Left lung (tissue), 10 donors: ENCODE results near the gene SPINK9. TPM values are rescaled to one million over a fixed set of nuclear protein-coding genes. Genes with fewer than 3 reads are reported as not detected.

Experiments
- ATAC-seq: fragments of 200-7000 bp; cut with Tn5 transposase; one replicate; pipeline ENCODE4 v1.9.1; 2020; ENCODE audit warnings: moderate library complexity
- DNase-seq, 4 donors: peaks; one replicate each; pipeline ENCODE4 v3.0.0-alpha.2; 2013 to 2020
- H3K27ac ChIP-seq, 2 donors: fragments of 200-600 bp; sonication (generic) in 1 of 2; one replicate each; pipeline versions ENCODE4 v1.5.0 to v1.8.0; 2020 to 2021
- H3K27me3 ChIP-seq, 2 donors: fragments of 200-600 bp; sonication (generic) in 1 of 2; one replicate each; pipeline versions ENCODE4 v1.5.0 to v1.8.0; 2020 to 2021
- H3K36me3 ChIP-seq, 2 donors: fragments of 200-600 bp; sonication (generic) in 1 of 2; one replicate each; pipeline versions ENCODE4 v1.5.0 to v1.8.0; 2020 to 2021
- H3K4me1 ChIP-seq, 2 donors: fragments of 200-600 bp; one replicate each; pipeline ENCODE4 v1.8.0; 2021
- H3K4me3 ChIP-seq, 2 donors: fragments of 200-600 bp; sonication (generic) in 1 of 2; one replicate each; pipeline versions ENCODE4 v1.5.0 to v1.8.0; 2020 to 2021; ENCODE audit warnings: mild to moderate bottlenecking in 1 of 2
- H3K9me3 ChIP-seq, 2 donors: fragments of 200-600 bp; sonication (generic) in 1 of 2; one replicate each; pipeline versions ENCODE4 v1.5.0 to v1.8.0; 2020 to 2021
- intact Hi-C, 2 donors: fragments of 100-400 bp; cut with DNase I; formaldehyde crosslinking; loops; one replicate each; pipeline versions ENCODE4 v1.11.2 to v1.14.2; 2022
- polyA plus RNA-seq, 6 donors: library from polyadenylated mRNA; unstranded; fragments of 120-200 nt; gene quantifications; one replicate each; pipeline ENCODE4 v1.2.1, GENCODE V29; 2013; ENCODE audit not compliant: insufficient read length in 6 of 6
- total RNA-seq, 2 donors: library from RNA; stranded (reverse); fragmentation: NEBNext Ultra II Directional; extraction: Animal tissue kit (Norgen Biotek cat#: 25700); gene quantifications; one replicate each; pipeline ENCODE4 v1.2.1, GENCODE V29; 2021
- TF ChIP-seq, protein P1 (sequence below), 2 donors: fragments of 200-600 bp; sonication (generic) in 1 of 2; IDR thresholded peaks; one replicate each; pipeline versions ENCODE4 v1.5.0 to v1.8.0; 2021; ENCODE audit warnings: antibody characterized with exemption in 2 of 2
- donor health status: DM: no; HTN: yes; CAD: no.
- donor health status: DM: no; HTN: no; CAD: no.

The SPINK9 gene
- total and polyA plus RNA-seq, 8 donors: 0.34 to 0.87 (median 0.67) TPM; not detected in 2

DNA sequence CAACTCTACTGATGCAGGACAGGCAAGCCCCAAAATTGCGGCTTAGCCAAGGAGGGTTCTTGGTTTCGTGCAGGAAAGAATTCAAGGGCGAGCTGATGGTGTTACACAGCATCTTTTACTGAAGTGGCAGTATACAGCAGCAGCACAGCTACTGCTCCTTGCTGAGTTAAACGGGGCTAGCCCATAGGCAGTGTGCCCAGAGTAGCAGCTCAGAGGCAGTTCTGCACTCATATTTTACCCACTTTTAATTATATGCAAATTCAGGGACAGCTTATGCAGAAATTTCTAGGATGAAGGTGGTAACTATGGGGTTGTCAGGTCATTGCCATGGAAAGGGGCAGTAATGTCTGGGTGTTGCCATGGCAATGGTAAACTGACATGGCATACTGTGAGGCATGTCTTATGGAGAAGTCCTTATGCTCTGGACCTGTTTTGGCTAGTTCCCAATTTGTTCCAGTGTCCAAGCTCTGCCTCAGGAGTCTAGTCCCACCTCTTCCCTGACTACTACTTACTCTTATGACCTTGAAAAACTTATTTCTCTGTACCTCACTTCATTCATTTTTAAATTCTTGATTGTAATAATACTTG is 2.0 kb upstream of the SPINK9 start:
- Histone ChIP-seq H3K36me3 (no peaks in the 10 kb centered on the region), H3K27me3 (no peaks in the 10 kb centered on the region), H3K9me3 (peaks cover 0 to 8% of the 10 kb centered on the region in 2 donors), H3K27ac (no peak overlapping the region), H3K4me3 (no peak overlapping the region), H3K4me1 (no peaks in the 10 kb centered on the region)
- TF ChIP-seq, protein P1, sequence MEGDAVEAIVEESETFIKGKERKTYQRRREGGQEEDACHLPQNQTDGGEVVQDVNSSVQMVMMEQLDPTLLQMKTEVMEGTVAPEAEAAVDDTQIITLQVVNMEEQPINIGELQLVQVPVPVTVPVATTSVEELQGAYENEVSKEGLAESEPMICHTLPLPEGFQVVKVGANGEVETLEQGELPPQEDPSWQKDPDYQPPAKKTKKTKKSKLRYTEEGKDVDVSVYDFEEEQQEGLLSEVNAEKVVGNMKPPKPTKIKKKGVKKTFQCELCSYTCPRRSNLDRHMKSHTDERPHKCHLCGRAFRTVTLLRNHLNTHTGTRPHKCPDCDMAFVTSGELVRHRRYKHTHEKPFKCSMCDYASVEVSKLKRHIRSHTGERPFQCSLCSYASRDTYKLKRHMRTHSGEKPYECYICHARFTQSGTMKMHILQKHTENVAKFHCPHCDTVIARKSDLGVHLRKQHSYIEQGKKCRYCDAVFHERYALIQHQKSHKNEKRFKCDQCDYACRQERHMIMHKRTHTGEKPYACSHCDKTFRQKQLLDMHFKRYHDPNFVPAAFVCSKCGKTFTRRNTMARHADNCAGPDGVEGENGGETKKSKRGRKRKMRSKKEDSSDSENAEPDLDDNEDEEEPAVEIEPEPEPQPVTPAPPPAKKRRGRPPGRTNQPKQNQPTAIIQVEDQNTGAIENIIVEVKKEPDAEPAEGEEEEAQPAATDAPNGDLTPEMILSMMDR (IDR thresholded peaks at IDR 0.05): no peak
- intact Hi-C loops: no loop called here
- ATAC-seq (no peak), DNase-seq (no peak)

DNA sequence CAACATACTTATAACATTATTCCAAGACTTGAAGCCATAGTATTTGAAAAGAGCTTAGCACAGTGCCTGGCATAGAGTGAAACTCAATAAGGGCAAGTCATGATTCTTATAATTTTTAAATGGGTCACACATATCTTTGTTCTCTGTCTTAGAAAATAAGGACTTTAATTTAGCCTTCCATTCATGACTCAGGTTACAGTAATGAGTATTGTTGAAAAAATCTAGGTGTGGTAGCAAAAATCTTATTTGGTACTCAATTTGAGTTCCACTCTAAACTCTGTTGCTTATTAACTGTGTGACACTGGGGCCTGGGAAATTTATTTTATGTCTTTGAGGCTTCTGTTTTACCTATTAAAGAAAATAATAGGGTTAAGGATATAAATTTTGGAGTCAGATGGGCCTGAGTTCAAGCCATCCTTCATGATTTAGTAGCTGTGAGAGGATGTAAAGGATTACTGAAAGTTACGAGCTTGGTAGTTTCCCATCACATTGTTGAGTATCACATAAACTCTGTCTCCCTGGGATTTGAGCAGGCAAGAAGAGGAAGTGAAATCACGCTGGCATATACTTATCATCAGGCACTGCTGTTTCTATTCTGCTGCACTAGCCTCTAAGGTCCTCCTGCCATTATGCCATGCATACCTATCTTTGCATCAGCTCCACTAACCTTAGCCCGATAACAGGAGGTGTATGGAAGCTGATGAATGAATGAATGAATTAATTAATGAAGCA is 1.5 kb downstream of the SPINK9 start:
- Histone ChIP-seq H3K36me3 (no peaks in the 10 kb centered on the region), H3K27ac (no peak overlapping the region), H3K27me3 (no peaks in the 10 kb centered on the region), H3K4me1 (no peaks in the 10 kb centered on the region), H3K4me3 (no peak overlapping the region), H3K9me3 (no peaks in the 10 kb centered on the region)
- intact Hi-C loops: no loop called here
- peak; percentile 27 for ATAC-seq
- DNase-seq: no peak
- TF ChIP-seq, protein P1 (IDR thresholded peaks at IDR 0.05): no peak

DNA sequence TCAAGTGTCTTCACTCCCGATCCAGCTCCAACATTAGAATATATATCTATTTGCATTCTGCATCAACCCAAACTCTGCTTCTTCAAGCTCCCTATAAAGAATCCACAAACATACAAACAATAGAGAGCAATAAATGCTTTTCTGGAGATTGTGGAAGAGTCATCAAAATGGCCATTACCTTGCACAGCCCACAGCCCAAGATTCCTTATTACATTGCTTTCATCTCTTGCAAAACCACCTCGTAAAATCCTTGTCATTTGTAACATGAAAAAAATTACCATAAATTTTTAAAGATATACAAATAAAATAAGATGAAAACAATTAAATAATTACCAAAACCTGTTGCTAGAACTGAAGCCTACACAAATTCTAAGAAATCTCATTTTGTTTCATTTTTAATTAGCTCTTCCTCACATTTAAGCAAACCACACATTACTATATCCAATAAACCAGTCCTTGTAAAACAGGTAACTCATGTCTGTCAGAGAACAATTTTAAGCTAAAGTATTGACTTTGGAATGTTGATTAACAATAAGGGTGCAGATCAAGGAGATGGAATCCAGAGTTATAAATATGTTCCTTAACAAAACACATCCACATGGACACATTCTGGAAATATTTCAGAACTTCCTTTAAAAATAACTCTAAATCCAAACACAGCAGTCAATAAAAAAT is 7.1 kb downstream of the SPINK9 start:
- H3K27ac ChIP-seq: no peak overlapping the region
- H3K27me3 ChIP-seq: no peaks in the 10 kb centered on the region
- ATAC-seq (no peak), DNase-seq (no peak)
- no peaks in the 10 kb centered on the region for H3K9me3 ChIP-seq
- intact Hi-C loops: no loop called here
- TF ChIP-seq, protein P1 (IDR thresholded peaks at IDR 0.05): no peak
- no peak overlapping the region for H3K4me3 ChIP-seq
- H3K4me1 ChIP-seq: no peaks in the 10 kb centered on the region
- no peaks in the 10 kb centered on the region for H3K36me3 ChIP-seq

DNA sequence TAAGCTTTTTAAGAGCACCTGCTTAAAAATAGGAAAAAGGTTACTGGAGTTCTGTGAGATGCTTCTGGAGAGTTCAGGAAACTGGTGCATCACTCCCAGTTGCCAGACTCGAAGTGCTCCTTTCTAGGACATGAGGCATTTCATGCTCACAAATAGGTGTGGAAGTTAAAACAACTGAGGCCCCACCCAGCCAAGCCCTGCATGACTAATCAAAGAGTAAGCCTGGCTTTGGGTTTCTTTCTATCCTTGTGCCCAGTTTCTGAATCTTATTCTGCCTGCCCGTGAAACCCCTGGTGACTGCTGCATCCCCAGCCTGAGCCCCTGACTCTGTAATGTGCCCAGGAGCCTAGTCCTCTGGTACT is 7.7 kb downstream of the SPINK9 start:
- DNase-seq (peak in 1 of 4 donors; percentile 36), ATAC-seq (peak; percentile 54)
- TF ChIP-seq, protein P1 (IDR thresholded peaks at IDR 0.05): no peak
- Histone ChIP-seq H3K4me1 (no peaks in the 10 kb centered on the region), H3K27me3 (no peaks in the 10 kb centered on the region), H3K27ac (no peak overlapping the region), H3K9me3 (no peaks in the 10 kb centered on the region), H3K36me3 (no peaks in the 10 kb centered on the region), H3K4me3 (no peak overlapping the region)
- intact Hi-C loops: no loop called here
